MCF 10A (cell line): Measurements from ENCODE around the gene GALNT12. TPM values are rescaled to one million over a fixed set of nuclear protein-coding genes. Genes with fewer than 3 reads are reported as not detected.

Experiments
- BruUV-seq: library from RNA; stranded (reverse); fragments of 400-500 nt; replicated peaks from 2 replicates; lab custom pipeline; 2021; lab: Mats Ljungman, UMichigan
- CTCF ChIA-PET: fragments of 300-600 bp; sonication (Branson Sonifier 250); formaldehyde crosslinking; extraction: SDS; loops from one replicate; lab custom pipeline; 2021; ENCODE audit warnings: antibody characterized with exemption, inconsistent platforms; lab: Yijun Ruan, JAX
- POLR2A ChIA-PET: fragments of 300-600, 350-650 bp; sonication (Branson Sonifier 250); formaldehyde crosslinking; extraction: SDS; loops from one replicate; lab custom pipeline; 2020; ENCODE audit warnings: antibody characterized with exemption, inconsistent platforms; lab: Yijun Ruan, JAX
- DNase-seq: peaks from one replicate; pipeline ENCODE4 v3.0.0-alpha.2; 2018; ENCODE audit not compliant: unreplicated experiment
- H3K27ac Mint-ChIP-seq: one replicate; pipeline ENCODE4 v1.8.0; 2022; ENCODE audit warnings: mild to moderate bottlenecking, low read depth, mixed read lengths; ENCODE audit not compliant: unreplicated experiment
- H3K27me3 Mint-ChIP-seq: one replicate; pipeline ENCODE4 v1.8.0; 2022; ENCODE audit warnings: mixed read lengths; ENCODE audit not compliant: insufficient read depth, unreplicated experiment
- H3K36me3 Mint-ChIP-seq: one replicate; pipeline ENCODE4 v1.8.0; 2022; ENCODE audit warnings: mild to moderate bottlenecking, moderate library complexity, mixed read lengths; ENCODE audit not compliant: insufficient read depth, unreplicated experiment
- H3K4me1 Mint-ChIP-seq: one replicate; pipeline ENCODE4 v1.8.0; 2022; ENCODE audit warnings: mixed read lengths; ENCODE audit not compliant: insufficient read depth, unreplicated experiment
- H3K4me3 Mint-ChIP-seq: one replicate; pipeline ENCODE4 v1.8.0; 2022; ENCODE audit warnings: mild to moderate bottlenecking, moderate library complexity, mixed read lengths; ENCODE audit not compliant: unreplicated experiment
- H3K9me3 Mint-ChIP-seq: one replicate; pipeline ENCODE4 v1.8.0; 2022; ENCODE audit warnings: mixed read lengths; ENCODE audit not compliant: unreplicated experiment
- CTCF ChIP-seq: fragments of 200-600 bp; IDR thresholded peaks from one replicate; pipeline ENCODE4 v1.8.0; 2022; ENCODE audit warnings: antibody characterized with exemption, mild to moderate bottlenecking; ENCODE audit not compliant: unreplicated experiment
- intact Hi-C: fragments of 100-400 bp; cut with micrococcal nuclease; formaldehyde crosslinking; loops from 2 replicates; pipeline ENCODE4 v1.14.1; 2022
- total RNA-seq: library from RNA; stranded (reverse); gene quantifications from 2 replicates; pipeline ENCODE4 v1.2.3, GENCODE V29; 2022

GALNT12 gene
- total RNA-seq, 1 experiment from 2014 or later, result not detected

- H3K4me1 Mint-ChIP-seq, result peaks cover 21% of the 10 kb centered on the region
- intact Hi-C loops, result loop anchor here (10.0 kb wide), 1 partner anchor 60 kb away; no protein-coding TSS in a partner anchor
- no peaks in the 10 kb centered on the region for H3K27me3 Mint-ChIP-seq
- no peaks in the 10 kb centered on the region for H3K9me3 Mint-ChIP-seq
- peak; percentile 21 for DNase-seq
- peaks cover 6% of the 10 kb centered on the region for H3K36me3 Mint-ChIP-seq
- no TSS peak for BruUV-seq
- H3K4me3 Mint-ChIP-seq, result no peak overlapping the region
- H3K27ac Mint-ChIP-seq, result no peak overlapping the region
- CTCF ChIA-PET, result interaction anchor here (0.6 to 3.6 kb wide), 2 partner anchors 11 to 697 kb away, joined by 3 to 47 read pairs; no protein-coding TSS in a partner anchor
- no peak for TF ChIP-seq CTCF
- POLR2A ChIA-PET, result interaction anchor here (1.0 kb wide), 2 partner anchors 10 to 17 kb away, joined by 3 to 4 read pairs; no protein-coding TSS in a partner anchor
Observed at GRCh38 chr9:98765256-98765655, 42.2 kb upstream of the GALNT12 start.

- ChIA-PET POLR2A (no interaction called here), CTCF (interaction anchor here (0.8 to 3.6 kb wide), 3 partner anchors 10 to 25 kb away, joined by 3 to 47 read pairs (median 3); no protein-coding TSS in a partner anchor)
- Mint-ChIP-seq H3K36me3 (peaks cover 7% of the 10 kb centered on the region), H3K27me3 (no peaks in the 10 kb centered on the region), H3K4me1 (peaks cover 21% of the 10 kb centered on the region), H3K9me3 (no peaks in the 10 kb centered on the region), H3K4me3 (no peak overlapping the region), H3K27ac (peak overlapping the region; percentile 70)
- intact Hi-C loops, result loop anchor here (10.0 kb wide), 1 partner anchor 58 kb away; no protein-coding TSS in a partner anchor
- no peak for TF ChIP-seq CTCF
- DNase-seq, result peak; percentile 69
- BruUV-seq, result no TSS peak
Observed at GRCh38 chr9:98766586-98766985, 40.9 kb upstream of the GALNT12 start.

GRCh38 chr9:98767196-98767595 lies 40.3 kb upstream of the GALNT12 start:
- BruUV-seq, result no TSS peak
- Mint-ChIP-seq H3K4me3 (no peak overlapping the region), H3K4me1 (peaks cover 21% of the 10 kb centered on the region), H3K36me3 (peaks cover 13% of the 10 kb centered on the region), H3K27ac (no peak overlapping the region), H3K27me3 (no peaks in the 10 kb centered on the region), H3K9me3 (no peaks in the 10 kb centered on the region)
- no peak for TF ChIP-seq CTCF
- ChIA-PET POLR2A (interaction anchor here (0.7 kb wide), 2 partner anchors 18 to 1328 kb away, joined by 3 to 4 read pairs; no protein-coding TSS in a partner anchor), CTCF (interaction anchor here (1.1 to 3.6 kb wide), 2 partner anchors 10 to 25 kb away, joined by 3 to 47 read pairs; no protein-coding TSS in a partner anchor)
- intact Hi-C loops, result loop anchor here (10.0 kb wide), 1 partner anchor 58 kb away; no protein-coding TSS in a partner anchor
- DNase-seq, result no peak

- no peak overlapping the region for H3K4me3 Mint-ChIP-seq
- CTCF ChIA-PET, result interaction anchor here (3.6 kb wide), 1 partner anchor 9 kb away, joined by 47 read pairs; no protein-coding TSS in a partner anchor
- DNase-seq, result no peak
- no TSS peak for BruUV-seq
- no peaks in the 10 kb centered on the region for H3K27me3 Mint-ChIP-seq
- H3K27ac Mint-ChIP-seq, result peak overlapping the region; percentile 44
- H3K9me3 Mint-ChIP-seq, result no peaks in the 10 kb centered on the region
- H3K4me1 Mint-ChIP-seq, result peaks cover 21% of the 10 kb centered on the region
- POLR2A ChIA-PET, result interaction anchor here (0.7 kb wide), 1 partner anchor 1327 kb away, joined by 4 read pairs; no protein-coding TSS in a partner anchor
- peaks cover 13% of the 10 kb centered on the region for H3K36me3 Mint-ChIP-seq
- intact Hi-C loops, result loop anchor here (10.0 kb wide), 1 partner anchor 57 kb away; no protein-coding TSS in a partner anchor
- no peak for TF ChIP-seq CTCF
Observed at GRCh38 chr9:98767915-98768314, 39.6 kb upstream of the GALNT12 start.
